ENCODE measurements around the gene PRKN.

DNA sequence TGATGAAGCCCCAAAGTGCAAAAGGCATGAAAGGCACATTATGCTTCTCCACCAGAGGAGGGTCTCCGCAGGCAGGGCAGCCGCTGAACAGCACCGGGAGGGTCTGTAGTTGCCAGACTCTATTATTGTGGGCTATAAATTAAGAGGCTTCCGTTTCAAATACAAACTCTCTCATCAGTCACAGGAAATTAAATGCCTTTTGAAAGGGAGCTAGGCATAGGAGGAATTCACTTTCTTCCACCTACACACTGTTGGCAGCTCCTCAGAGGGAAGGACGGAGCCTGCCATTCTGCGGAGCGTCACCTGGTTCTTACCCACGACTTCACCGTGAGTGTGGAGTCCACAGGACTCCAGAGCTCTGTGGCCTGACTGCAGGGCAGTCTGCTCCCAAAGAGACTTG is 1312.9 kb downstream of the PRKN start:
- TF ChIP-seq EZH2 (IDR thresholded peaks at IDR 0.05), result no peak
- TF ChIP-seq, protein P1, sequence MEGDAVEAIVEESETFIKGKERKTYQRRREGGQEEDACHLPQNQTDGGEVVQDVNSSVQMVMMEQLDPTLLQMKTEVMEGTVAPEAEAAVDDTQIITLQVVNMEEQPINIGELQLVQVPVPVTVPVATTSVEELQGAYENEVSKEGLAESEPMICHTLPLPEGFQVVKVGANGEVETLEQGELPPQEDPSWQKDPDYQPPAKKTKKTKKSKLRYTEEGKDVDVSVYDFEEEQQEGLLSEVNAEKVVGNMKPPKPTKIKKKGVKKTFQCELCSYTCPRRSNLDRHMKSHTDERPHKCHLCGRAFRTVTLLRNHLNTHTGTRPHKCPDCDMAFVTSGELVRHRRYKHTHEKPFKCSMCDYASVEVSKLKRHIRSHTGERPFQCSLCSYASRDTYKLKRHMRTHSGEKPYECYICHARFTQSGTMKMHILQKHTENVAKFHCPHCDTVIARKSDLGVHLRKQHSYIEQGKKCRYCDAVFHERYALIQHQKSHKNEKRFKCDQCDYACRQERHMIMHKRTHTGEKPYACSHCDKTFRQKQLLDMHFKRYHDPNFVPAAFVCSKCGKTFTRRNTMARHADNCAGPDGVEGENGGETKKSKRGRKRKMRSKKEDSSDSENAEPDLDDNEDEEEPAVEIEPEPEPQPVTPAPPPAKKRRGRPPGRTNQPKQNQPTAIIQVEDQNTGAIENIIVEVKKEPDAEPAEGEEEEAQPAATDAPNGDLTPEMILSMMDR (IDR thresholded peaks at IDR 0.05), result no peak

All from neural progenitor cell (in vitro differentiated cells).